Ovary (tissue), 9 donors: ENCODE results near the gene KRT73. TPM values are rescaled to one million over a fixed set of nuclear protein-coding genes. Genes with fewer than 3 reads are reported as not detected.

ENCODE experiments used
- DNase-seq, 5 donors: peaks; one replicate each; pipeline ENCODE4 v3.0.0-alpha.2; 2019 to 2020
- H3K27ac ChIP-seq, 2 donors: fragments of 200-600 bp; one replicate each; pipeline versions ENCODE4 v1.5.1 to v1.8.0; 2019 to 2022
- H3K27me3 ChIP-seq: fragments of 200-600 bp; one replicate; pipeline ENCODE4 v1.8.0; 2022
- H3K36me3 ChIP-seq: fragments of 200-600 bp; sonication (generic); one replicate; pipeline ENCODE4 v1.5.1; 2019
- H3K4me1 ChIP-seq: one replicate; pipeline ENCODE4 v1.8.1; 2013; ENCODE audit warnings: mild to moderate bottlenecking, moderate library complexity; ENCODE audit not compliant: insufficient read depth
- H3K4me3 ChIP-seq: fragments of 200-600 bp; sonication (generic); one replicate; pipeline ENCODE4 v1.5.1; 2017
- H3K9me3 ChIP-seq, 2 donors: fragments of 200-600 bp in 1 of 2; sonication (generic) in 1 of 2; one replicate each; pipeline versions ENCODE4 v1.5.1 to v1.8.1; 2013 to 2019; ENCODE audit warnings: mild to moderate bottlenecking in 1 of 2, moderate library complexity in 1 of 2
- EP300 ChIP-seq: sonication (generic); formaldehyde crosslinking; IDR thresholded peaks from one replicate; pipeline ENCODE4 v1.6.1; 2017; ENCODE audit warnings: antibody characterized with exemption
- POLR2A ChIP-seq: fragments of 450-650 bp; IDR thresholded peaks from one replicate; pipeline ENCODE4 v1.6.1; 2017; ENCODE audit warnings: antibody characterized with exemption, mild to moderate bottlenecking, moderate library complexity
- WGBS, 3 donors: extraction: QIAGEN DNeasy Blood & Tissue Kit in 1 of 3; methylation state at CpG; one replicate each; pipeline versions ENCODE4 v1.1.5 to v1.1.7; 2013 to 2017; 5-methylcytosine and 5-hydroxymethylcytosine counted together
- intact Hi-C, 4 donors: fragments of 100-400 bp; cut with DNase I; formaldehyde crosslinking; loops; one replicate each; pipeline versions ENCODE4 v1.11.0 to v1.15.1; 2022 to 2023
- polyA plus RNA-seq, 2 donors: library from polyadenylated mRNA; stranded (reverse); fragments of 200-250 nt in 1 of 2; fragments of 350-450 nt in 1 of 2; fragmentation: Illumina TruSeq in 1 of 2; extraction: RNeasy Lipid Tissue Mini Kit (QIAGEN cat#74804) in 1 of 2; gene quantifications; one replicate each; pipeline ENCODE4 v1.2.3, GENCODE V29; 2013 to 2014
- total RNA-seq, 7 donors: library from RNA; depleted of rRNA in 2 of 7; stranded (reverse); fragments of >200 nt in 2 of 7; fragmentation: NEBNext Ultra II Directional in 3 of 7; extraction: Animal tissue kit (Norgen Biotek cat#: 25700) in 3 of 7; gene quantifications; one replicate each; pipeline versions ENCODE4 v1.1.0 to v1.2.4, GENCODE V29; 2016 to 2023
- TF ChIP-seq, protein P1 (sequence below), 3 donors: fragments of 450-650 bp in 2 of 3; fragments of 200-600 bp in 1 of 3; IDR thresholded peaks; one replicate each; pipeline versions ENCODE4 v1.5.1 to v1.8.0; 2016 to 2022; ENCODE audit warnings: antibody characterized with exemption in 3 of 3, mild to moderate bottlenecking in 1 of 3
- donor health status: DM: no; HTN: no; CAD: no; lungs with moderate emphysema.
- donor health status: DM: no; HTN: no; CAD: no.
- donor health status: Bipolar disorder and iron deficiency.
- donor health status: DM: yes; HTN: yes; CAD: no.
- donor health status: DM: no; HTN: no; CAD: no.
- donor health status: DM: yes; HTN: yes; CAD: no.

Gene KRT73
- total and polyA plus RNA-seq, 9 donors: not detected

DNA sequence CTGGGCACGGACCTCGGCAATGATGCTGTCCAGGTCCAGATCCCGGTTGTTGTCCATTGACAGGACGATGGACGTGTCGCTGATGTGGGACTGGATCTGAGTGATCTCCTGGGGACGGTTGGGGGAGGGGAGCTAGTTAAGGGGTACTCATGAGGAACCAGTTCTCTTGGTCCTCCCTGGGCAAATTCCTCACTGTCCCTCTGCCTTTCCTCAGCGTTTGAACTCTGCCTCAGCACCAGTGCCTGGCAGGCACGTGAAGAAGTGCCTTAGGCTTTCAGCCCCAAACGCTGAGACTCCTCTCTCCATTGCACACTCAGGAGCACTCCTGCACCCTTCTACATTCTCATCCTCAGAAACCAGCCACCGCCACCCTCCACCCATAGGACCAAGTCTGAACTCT lies 26.8 kb downstream of the KRT73 start:
- Histone ChIP-seq H3K36me3 (no peaks in the 10 kb centered on the region), H3K4me1 (no peaks in the 10 kb centered on the region), H3K27me3 (no peaks in the 10 kb centered on the region), H3K4me3 (no peak overlapping the region), H3K27ac (no peak overlapping the region), H3K9me3 (no peaks in the 10 kb centered on the region)
- DNase-seq: no peak
- intact Hi-C loops: no loop called here
- WGBS, 3 donors: 85 to 90% (median 90%) methylated on average over 11 of the region's 11 CpGs
- TF ChIP-seq EP300 (no peak), POLR2A (no peak)
- TF ChIP-seq, protein P1, sequence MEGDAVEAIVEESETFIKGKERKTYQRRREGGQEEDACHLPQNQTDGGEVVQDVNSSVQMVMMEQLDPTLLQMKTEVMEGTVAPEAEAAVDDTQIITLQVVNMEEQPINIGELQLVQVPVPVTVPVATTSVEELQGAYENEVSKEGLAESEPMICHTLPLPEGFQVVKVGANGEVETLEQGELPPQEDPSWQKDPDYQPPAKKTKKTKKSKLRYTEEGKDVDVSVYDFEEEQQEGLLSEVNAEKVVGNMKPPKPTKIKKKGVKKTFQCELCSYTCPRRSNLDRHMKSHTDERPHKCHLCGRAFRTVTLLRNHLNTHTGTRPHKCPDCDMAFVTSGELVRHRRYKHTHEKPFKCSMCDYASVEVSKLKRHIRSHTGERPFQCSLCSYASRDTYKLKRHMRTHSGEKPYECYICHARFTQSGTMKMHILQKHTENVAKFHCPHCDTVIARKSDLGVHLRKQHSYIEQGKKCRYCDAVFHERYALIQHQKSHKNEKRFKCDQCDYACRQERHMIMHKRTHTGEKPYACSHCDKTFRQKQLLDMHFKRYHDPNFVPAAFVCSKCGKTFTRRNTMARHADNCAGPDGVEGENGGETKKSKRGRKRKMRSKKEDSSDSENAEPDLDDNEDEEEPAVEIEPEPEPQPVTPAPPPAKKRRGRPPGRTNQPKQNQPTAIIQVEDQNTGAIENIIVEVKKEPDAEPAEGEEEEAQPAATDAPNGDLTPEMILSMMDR (IDR thresholded peaks at IDR 0.05): no peak

DNA sequence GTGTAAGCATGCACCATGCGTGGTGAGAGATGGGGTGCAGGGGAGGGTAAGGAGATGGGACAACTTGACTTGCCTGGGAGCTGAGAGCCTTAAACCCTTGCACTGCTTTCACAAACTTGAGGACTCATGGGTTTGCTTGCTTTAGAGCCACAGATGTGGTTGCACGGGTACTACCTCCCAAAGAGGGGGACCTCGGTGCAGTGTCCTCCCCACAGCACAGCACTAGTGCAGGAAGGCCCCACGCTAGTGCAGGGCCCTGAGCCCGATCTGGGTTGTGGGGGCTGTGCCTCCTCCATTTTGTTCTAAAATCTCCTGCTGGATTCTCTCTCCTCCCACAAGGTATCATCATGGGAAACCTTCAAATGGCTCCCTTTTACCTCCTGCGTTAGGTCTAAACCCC lies 28.3 kb downstream of the KRT73 start:
- 86 to 89% (median 86%) methylated on average over 6 of the region's 6 CpGs for WGBS, 3 donors
- Histone ChIP-seq H3K27me3 (no peaks in the 10 kb centered on the region), H3K4me1 (no peaks in the 10 kb centered on the region), H3K9me3 (no peaks in the 10 kb centered on the region), H3K36me3 (no peaks in the 10 kb centered on the region), H3K4me3 (no peak overlapping the region), H3K27ac (no peak overlapping the region)
- TF ChIP-seq, protein P1 (IDR thresholded peaks at IDR 0.05): no peak
- TF ChIP-seq EP300 (no peak), POLR2A (no peak)
- intact Hi-C loops: no loop called here
- no peak for DNase-seq

DNA sequence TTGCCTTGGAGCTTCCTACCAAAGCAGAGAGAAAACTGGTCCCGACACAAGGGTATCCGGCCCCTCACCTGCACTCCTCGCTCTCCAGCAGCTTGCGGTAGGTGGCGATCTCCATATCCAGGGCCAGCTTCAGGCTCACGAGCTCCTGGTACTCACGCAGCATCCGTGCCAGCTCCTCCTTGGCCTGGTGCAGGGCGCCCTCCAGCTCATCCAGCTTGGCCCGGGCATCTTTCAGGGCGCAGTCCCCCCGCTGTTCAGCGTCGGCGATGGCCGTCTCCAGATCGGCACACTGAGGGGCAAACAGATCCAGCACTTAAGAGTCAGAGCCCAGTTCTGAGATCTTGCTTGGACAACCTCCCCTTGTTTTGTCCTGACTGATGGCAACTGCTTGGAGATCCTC lies 30.8 kb downstream of the KRT73 start:
- H3K27ac ChIP-seq: no peak overlapping the region
- no peaks in the 10 kb centered on the region for H3K36me3 ChIP-seq
- H3K4me1 ChIP-seq: no peaks in the 10 kb centered on the region
- no peak overlapping the region for H3K4me3 ChIP-seq
- intact Hi-C loops: no loop called here
- no peaks in the 10 kb centered on the region for H3K27me3 ChIP-seq
- TF ChIP-seq POLR2A: no peak
- TF ChIP-seq, protein P1 (IDR thresholded peaks at IDR 0.05): no peak
- no peak for TF ChIP-seq EP300
- DNase-seq: no peak
- WGBS, 3 donors: 82 to 83% (median 82%) methylated on average over 17 of the region's 17 CpGs
- no peaks in the 10 kb centered on the region for H3K9me3 ChIP-seq

DNA sequence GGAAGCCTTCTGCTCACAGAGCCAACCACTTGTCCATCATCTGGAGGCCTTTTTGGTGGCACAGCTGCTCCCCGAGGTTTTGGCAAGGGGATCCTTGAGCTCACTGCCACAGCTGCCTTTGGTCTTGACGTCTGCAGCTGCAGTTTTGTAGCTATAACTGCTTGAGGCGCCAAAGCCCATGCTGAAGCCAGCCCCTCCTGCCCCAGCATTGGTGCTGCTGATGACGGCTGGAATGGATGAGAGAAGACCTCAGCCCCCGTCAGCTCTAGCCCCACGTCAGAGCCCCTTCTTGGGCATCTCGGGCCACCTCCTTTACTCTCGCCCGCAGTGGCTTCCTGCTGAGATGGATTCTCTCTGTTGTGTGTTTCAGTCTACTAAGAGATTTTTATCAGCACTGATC lies 32.4 kb downstream of the KRT73 start:
- WGBS, 3 donors: 77 to 82% (median 81%) methylated on average over 9 of the region's 9 CpGs
- intact Hi-C loops: no loop called here
- Histone ChIP-seq H3K9me3 (no peaks in the 10 kb centered on the region), H3K4me1 (no peaks in the 10 kb centered on the region), H3K27me3 (no peaks in the 10 kb centered on the region), H3K36me3 (no peaks in the 10 kb centered on the region), H3K27ac (no peak overlapping the region), H3K4me3 (no peak overlapping the region)
- no peak for DNase-seq
- TF ChIP-seq, protein P1 (IDR thresholded peaks at IDR 0.05): no peak
- TF ChIP-seq EP300 (no peak), POLR2A (no peak)

DNA sequence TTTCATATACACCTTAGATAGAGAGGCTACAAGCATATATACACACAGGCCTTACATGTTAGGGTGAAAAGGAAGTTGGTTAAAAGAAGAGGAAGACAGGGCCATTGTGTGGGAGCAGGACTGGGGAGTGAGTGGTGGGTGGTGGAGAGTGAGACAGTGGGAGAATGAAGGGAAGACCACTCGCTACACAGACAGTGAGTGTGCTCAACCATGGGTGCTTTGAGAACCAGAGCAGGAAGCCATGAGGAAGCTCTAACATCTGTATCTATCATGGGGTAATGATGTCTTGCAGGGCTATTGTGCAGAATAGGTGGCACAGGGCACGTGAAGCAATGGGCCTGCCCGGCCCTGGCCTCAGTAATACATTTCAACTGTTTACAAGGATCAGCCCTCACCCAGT lies 33.3 kb downstream of the KRT73 start:
- TF ChIP-seq, protein P1 (IDR thresholded peaks at IDR 0.05): no peak
- no peak for TF ChIP-seq POLR2A
- no peak for TF ChIP-seq EP300
- Histone ChIP-seq H3K4me3 (no peak overlapping the region), H3K9me3 (no peaks in the 10 kb centered on the region), H3K36me3 (no peaks in the 10 kb centered on the region), H3K27me3 (no peaks in the 10 kb centered on the region), H3K27ac (no peak overlapping the region), H3K4me1 (no peaks in the 10 kb centered on the region)
- WGBS, 3 donors: 81 to 92% (median 84%) methylated on average over 3 of the region's 3 CpGs
- no peak for DNase-seq
- intact Hi-C loops: no loop called here
